Measurements from ENCODE around the gene HDAC9.

HDAC9 gene

GRCh38 chr7:18552943-18553604, 57.5 kb downstream of the HDAC9 start:
- DNase-seq (ENCODE audit: low read depth in 1 of 2, low spot score in 1 of 2), result no peak

- no peak for DNase-seq (ENCODE audit: low read depth in 1 of 2, low spot score in 1 of 2)
Observed at GRCh38 chr7:18553605-18554003, 58.1 kb downstream of the HDAC9 start.

GRCh38 chr7:18555120-18555519, 59.6 kb downstream of the HDAC9 start:
- no peak for DNase-seq (ENCODE audit: low read depth in 1 of 2, low spot score in 1 of 2)

- no peak for DNase-seq (ENCODE audit: low read depth in 1 of 2, low spot score in 1 of 2)
Observed at GRCh38 chr7:18555968-18556367, 60.4 kb downstream of the HDAC9 start.

- DNase-seq (ENCODE audit: low read depth in 1 of 2, low spot score in 1 of 2), result no peak
Observed at GRCh38 chr7:18558503-18558902, 63.0 kb downstream of the HDAC9 start.

- DNase-seq (ENCODE audit: low read depth in 1 of 2, low spot score in 1 of 2), result no peak
Observed at GRCh38 chr7:18558910-18559309, 63.4 kb downstream of the HDAC9 start.

GRCh38 chr7:18559756-18560155, 64.2 kb downstream of the HDAC9 start:
- DNase-seq (ENCODE audit: low read depth in 1 of 2, low spot score in 1 of 2), result no peak

GRCh38 chr7:18564779-18565178, 69.2 kb downstream of the HDAC9 start:
- no peak for DNase-seq (ENCODE audit: low read depth in 1 of 2, low spot score in 1 of 2)

- DNase-seq (ENCODE audit: low read depth in 1 of 2, low spot score in 1 of 2), result no peak
Observed at GRCh38 chr7:18565337-18565736, 69.8 kb downstream of the HDAC9 start.

- DNase-seq (ENCODE audit: low read depth in 1 of 2, low spot score in 1 of 2), result no peak
Observed at GRCh38 chr7:18566205-18566604, 70.7 kb downstream of the HDAC9 start.

GRCh38 chr7:18566829-18567228, 71.3 kb downstream of the HDAC9 start:
- no peak for DNase-seq (ENCODE audit: low read depth in 1 of 2, low spot score in 1 of 2)

- DNase-seq (ENCODE audit: low read depth in 1 of 2, low spot score in 1 of 2), result no peak
Observed at GRCh38 chr7:18570441-18570840, 74.9 kb downstream of the HDAC9 start.

- no peak for DNase-seq (ENCODE audit: low read depth in 1 of 2, low spot score in 1 of 2)
Observed at GRCh38 chr7:18570890-18571478, 75.4 kb downstream of the HDAC9 start.

GRCh38 chr7:18572154-18572553, 76.6 kb downstream of the HDAC9 start:
- DNase-seq (ENCODE audit: low read depth in 1 of 2, low spot score in 1 of 2), result no peak

- no peak for DNase-seq (ENCODE audit: low read depth in 1 of 2, low spot score in 1 of 2)
Observed at GRCh38 chr7:18572885-18573284, 77.3 kb downstream of the HDAC9 start.

GRCh38 chr7:18573410-18574234, 78.1 kb downstream of the HDAC9 start:
- DNase-seq (ENCODE audit: low read depth in 1 of 2, low spot score in 1 of 2), result no peak

- DNase-seq (ENCODE audit: low read depth in 1 of 2, low spot score in 1 of 2), result no peak
Observed at GRCh38 chr7:18574235-18574540, 78.6 kb downstream of the HDAC9 start.

GRCh38 chr7:18574676-18575075, 79.1 kb downstream of the HDAC9 start:
- DNase-seq (ENCODE audit: low read depth in 1 of 2, low spot score in 1 of 2), result no peak

GRCh38 chr7:18575622-18576572, 80.3 kb downstream of the HDAC9 start:
- DNase-seq (ENCODE audit: low read depth in 1 of 2, low spot score in 1 of 2), result no peak

- no peak for DNase-seq (ENCODE audit: low read depth in 1 of 2, low spot score in 1 of 2)
Observed at GRCh38 chr7:18577096-18577771, 81.7 kb downstream of the HDAC9 start.

- DNase-seq (ENCODE audit: low read depth in 1 of 2, low spot score in 1 of 2), result no peak
Observed at GRCh38 chr7:18579698-18580097, 84.1 kb downstream of the HDAC9 start.
